SH-SY5Y (cell line): ENCODE data around the gene MEIS1.

Source experiments
- GATA2 ChIP-seq: IDR thresholded peaks from 2 replicates; pipeline ENCODE4 v1.6.1; 2011; ENCODE audit warnings: mild to moderate bottlenecking, low read depth, low read length
- GATA3 ChIP-seq: IDR thresholded peaks from 2 replicates; pipeline ENCODE4 v1.6.1; 2011; ENCODE audit warnings: low read depth, mild to moderate bottlenecking, low read length, moderate library complexity

GRCh38 chr2:66434679-66435548 is at the start of gene MEIS1:
- TF ChIP-seq GATA3: no peak
- no peak for TF ChIP-seq GATA2
